Fibroblast of the aortic adventitia (primary cell): ENCODE data around the gene CEP43. TPM values are rescaled to one million over a fixed set of nuclear protein-coding genes. Genes with fewer than 3 reads are reported as not detected.

Experiments used
- DNase-seq: peaks from one replicate; pipeline ENCODE4 v3.0.0-alpha.2; 2010; ENCODE audit warnings: low read depth
- H3K4me3 ChIP-seq: 2 replicates; pipeline ENCODE4 v1.5.1; 2011; ENCODE audit warnings: low read depth, mild to moderate bottlenecking, control low read depth, low read length, moderate library complexity
- total RNA-seq: library from RNA; depleted of rRNA; stranded (reverse); fragments of >200 nt; gene quantifications from 2 replicates; pipeline ENCODE4 v1.2.3, GENCODE V29; 2012; ENCODE audit warnings: low replicate concordance
- TF ChIP-seq, protein P1 (sequence below): IDR thresholded peaks from 2 replicates; pipeline ENCODE4 v1.5.1; 2011; ENCODE audit warnings: mild to moderate bottlenecking, low read length, control low read depth, inconsistent platforms; ENCODE audit not compliant: insufficient read depth

Gene CEP43
- total RNA-seq, 1 donor: 22.0 TPM

DNA sequence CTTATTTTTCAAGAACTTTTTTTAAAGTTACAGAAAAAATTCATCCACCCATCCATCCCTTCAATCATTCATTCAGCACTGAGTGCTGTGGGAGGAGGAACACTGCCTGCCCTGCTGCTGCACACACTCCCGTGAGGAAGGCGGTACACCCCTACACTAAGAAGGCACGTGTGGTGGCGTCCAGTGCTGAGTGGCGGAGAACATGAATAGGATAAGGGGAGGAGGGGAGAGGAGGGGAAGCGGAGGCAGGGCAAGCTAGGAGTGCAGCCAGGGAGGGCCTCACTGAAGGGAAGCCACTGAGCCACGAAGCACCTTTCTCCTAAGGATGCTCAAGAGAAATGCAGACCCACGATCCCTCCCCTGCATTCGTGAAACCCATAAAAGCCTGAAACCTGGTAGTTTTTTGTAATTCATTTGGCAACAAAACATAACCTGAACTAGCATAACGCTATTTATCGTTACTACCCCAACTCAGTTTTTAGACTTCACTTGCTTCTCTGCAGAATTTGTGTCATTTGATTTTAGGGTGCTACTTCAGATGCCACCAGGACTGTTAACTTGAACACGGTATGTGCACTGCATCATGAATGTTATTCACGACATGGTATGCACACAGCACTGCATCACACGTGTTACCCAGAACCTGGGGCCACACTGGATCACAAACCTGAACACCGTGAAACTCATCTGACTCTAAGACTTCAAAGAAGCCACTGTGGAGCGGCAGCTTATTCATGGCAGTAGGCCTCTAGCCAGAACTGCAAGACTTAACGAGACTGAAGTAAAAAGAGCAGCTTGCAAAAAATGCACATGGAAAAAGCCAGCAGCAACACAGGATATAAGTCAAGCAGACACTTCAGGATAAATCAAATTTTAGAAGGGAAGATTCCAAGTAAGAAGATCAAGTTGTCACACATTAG lies 46.4 kb upstream of the CEP43 start:
- H3K4me3 ChIP-seq: no peak overlapping the region
- TF ChIP-seq, protein P1, sequence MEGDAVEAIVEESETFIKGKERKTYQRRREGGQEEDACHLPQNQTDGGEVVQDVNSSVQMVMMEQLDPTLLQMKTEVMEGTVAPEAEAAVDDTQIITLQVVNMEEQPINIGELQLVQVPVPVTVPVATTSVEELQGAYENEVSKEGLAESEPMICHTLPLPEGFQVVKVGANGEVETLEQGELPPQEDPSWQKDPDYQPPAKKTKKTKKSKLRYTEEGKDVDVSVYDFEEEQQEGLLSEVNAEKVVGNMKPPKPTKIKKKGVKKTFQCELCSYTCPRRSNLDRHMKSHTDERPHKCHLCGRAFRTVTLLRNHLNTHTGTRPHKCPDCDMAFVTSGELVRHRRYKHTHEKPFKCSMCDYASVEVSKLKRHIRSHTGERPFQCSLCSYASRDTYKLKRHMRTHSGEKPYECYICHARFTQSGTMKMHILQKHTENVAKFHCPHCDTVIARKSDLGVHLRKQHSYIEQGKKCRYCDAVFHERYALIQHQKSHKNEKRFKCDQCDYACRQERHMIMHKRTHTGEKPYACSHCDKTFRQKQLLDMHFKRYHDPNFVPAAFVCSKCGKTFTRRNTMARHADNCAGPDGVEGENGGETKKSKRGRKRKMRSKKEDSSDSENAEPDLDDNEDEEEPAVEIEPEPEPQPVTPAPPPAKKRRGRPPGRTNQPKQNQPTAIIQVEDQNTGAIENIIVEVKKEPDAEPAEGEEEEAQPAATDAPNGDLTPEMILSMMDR: no peak
- DNase-seq: no peak

DNA sequence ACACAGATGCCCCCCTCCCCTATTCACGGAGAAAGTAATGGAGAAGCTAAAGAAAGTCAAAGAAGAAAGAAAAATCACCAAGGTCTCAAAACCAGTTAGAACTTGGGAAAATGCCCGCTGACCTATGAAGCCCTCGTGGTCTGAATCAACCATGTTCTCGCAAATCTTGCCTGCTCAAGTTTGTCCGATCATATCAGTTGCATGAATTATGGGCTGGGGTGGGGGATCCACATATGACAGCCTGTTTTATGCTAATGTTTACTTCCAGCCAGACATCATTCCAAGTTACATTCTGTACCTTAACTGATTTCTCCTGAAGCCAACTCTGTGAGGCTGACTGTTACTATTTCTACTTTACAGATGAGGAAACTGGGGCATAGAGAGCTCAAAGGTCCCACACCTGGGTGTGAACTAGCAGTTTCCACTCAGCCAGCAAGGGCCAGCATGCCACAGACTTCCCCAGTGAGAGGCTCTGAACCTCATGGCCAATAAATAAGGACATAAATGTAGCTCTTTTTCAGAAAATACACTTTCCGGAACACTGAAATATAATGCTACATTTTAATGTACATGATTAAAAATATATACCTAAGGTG lies 45.0 kb upstream of the CEP43 start:
- TF ChIP-seq, protein P1: no peak
- H3K4me3 ChIP-seq: no peak overlapping the region
- no peak for DNase-seq

DNA sequence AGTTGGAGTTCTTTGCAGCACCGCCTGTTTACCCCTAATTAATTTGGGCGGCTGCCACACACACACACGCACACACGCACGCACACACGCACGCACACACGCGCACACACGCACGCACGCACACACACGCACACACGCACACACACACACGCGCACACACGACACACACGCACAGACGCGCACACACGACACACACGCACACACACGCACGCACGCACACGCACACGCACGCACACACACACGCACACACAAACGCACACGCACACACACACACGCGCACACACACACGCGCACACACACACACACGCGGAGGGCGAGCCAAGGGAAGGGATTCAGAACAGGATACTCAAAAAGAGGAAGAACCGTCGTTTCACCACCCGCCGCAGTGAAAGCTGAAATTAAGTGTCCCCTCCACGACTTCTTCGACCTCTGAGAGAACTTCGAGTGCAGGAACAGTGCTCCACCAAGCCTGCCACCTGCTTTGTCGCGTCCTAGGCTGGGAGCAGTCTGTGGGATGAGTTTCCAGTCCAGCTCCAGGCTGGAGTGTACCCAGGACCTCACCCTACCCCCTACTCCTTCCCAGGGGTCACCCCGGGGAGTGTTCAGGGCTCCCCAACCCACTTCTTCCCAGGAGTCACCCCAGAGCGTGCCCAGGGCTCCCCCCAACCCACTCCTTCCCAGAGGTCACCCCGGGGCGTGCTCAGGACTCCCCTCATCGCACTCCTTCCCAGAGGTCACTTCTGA lies 43.9 kb upstream of the CEP43 start:
- TF ChIP-seq, protein P1: no peak
- peak overlapping the region; percentile 82 for H3K4me3 ChIP-seq
- DNase-seq: no peak

DNA sequence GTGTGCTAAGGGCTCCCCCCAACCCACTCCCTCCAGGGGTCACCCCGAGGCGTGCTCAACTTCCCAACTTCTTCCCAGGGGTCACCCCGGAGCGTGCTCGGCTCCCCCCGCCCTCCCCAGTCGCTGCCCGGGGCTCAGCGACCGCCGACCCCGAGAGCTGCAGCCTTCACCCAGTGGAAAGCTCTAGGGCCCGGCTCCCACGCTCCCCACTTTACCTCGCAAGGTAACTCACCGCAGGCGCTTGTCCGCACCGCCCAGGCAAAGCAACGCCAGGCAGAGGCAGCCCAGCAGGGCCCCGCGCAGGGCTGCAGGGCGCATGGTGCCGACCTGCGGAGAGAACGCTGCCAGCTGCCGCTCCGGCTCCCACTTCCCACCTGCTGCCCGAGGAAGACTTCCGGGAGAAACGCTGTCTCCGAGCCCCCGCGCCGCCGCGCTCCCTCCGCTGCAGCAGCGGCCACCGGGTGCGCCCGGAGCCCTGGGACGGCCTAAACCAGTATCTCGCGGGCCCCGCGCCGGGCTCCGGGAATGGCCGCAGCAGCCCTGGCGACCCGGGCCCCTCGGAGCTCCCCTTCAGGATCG lies 43.2 kb upstream of the CEP43 start:
- TF ChIP-seq, protein P1: no peak
- no peak for DNase-seq
- H3K4me3 ChIP-seq: peak overlapping the region; percentile 82

DNA sequence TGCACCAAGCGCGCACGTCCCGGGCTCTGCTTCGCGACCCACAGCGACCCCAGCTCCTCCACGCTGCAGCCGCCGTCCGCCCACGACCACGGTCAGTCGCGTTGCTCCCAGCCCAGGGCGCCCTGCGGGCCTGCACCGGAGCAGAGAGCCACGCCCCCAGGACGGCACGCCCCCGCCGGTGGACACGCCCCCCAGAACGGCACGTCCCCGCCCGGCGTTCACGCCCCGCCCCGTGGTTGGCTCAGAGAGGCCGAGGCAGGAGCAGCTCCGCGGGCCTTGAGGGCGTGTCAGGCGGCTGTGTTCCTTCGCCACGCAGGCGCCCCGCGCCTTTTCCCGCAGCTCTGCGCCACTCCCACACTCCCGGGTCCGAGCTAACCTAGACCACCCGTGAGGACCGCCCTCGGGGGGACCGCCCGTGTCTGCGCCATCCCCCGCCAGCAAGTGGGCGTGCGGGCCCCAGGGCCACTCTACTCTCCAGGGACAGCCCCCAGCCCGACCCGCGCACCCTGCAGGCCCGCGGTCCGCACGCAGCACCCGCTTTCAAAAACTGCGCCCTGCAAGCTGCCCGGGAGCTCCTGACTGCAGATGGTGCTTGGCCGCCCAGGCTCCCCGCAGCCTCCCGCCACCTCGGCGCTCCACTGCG lies 42.6 kb upstream of the CEP43 start, which contains the start of gene RNASET2:
RNASET2 (minus strand) TSS at position 107 of the 643 bp plus-strand sequence. CDS start 368 bp downstream, outside the sequence.
- peak; percentile 75 for DNase-seq
- TF ChIP-seq, protein P1: no peak
- H3K4me3 ChIP-seq: peak within 1 kb of the TSS; percentile 82
